ENCODE data around the gene FRMPD2.

FRMPD2 gene

GRCh38 chr10:48305905-48306264, 31.4 kb upstream of the FRMPD2 start:
- Histone ChIP-seq H3K27me3 (ENCODE audit: insufficient read depth, low read length, poor library complexity, severe bottlenecking) (no peaks in the 10 kb centered on the region), H3K79me2 (ENCODE audit: insufficient read depth, low read length) (peaks cover 41% of the 10 kb centered on the region), H3K36me3 (ENCODE audit: insufficient read depth, low read length) (no peaks in the 10 kb centered on the region), H3K9me2 (replicated peaks; ENCODE audit: low read depth, low read length) (no peaks in the 10 kb centered on the region), H4K20me1 (ENCODE audit: insufficient read depth, low read length, poor library complexity, severe bottlenecking) (peaks cover 38% of the 10 kb centered on the region), H3K9ac (ENCODE audit: low read depth, low read length, poor library complexity, severe bottlenecking) (no peak overlapping the region), H3K4me1 (ENCODE audit: insufficient read depth, low read length, poor library complexity, severe bottlenecking) (peaks cover 33% of the 10 kb centered on the region), H3K4me3 (ENCODE audit: low read length, poor library complexity, severe bottlenecking) (peak overlapping the region; percentile 94), H3K9me3 (ENCODE audit: insufficient read depth, low read depth, low read length) (no peaks in the 10 kb centered on the region), H3F3A (ENCODE audit: low read depth) (no peaks in the 10 kb centered on the region), H3K4me2 (ENCODE audit: low read depth, low read length, poor library complexity, severe bottlenecking) (peak overlapping the region; percentile 45), H2AFZ (ENCODE audit: low read length) (peak overlapping the region; percentile 66)
- TF ChIP-seq CTCF (conservative IDR thresholded peaks at IDR 0.05; ENCODE audit: low read length): no peak
- TF ChIP-seq EZH2phosphoT487 (IDR thresholded peaks at IDR 0.05; ENCODE audit: borderline replicate concordance): no peak

- H2AFZ ChIP-seq (ENCODE audit: low read length): no peak overlapping the region
- no peaks in the 10 kb centered on the region for H3K9me2 ChIP-seq (replicated peaks; ENCODE audit: low read depth, low read length)
- H3K9ac ChIP-seq (ENCODE audit: low read depth, low read length, poor library complexity, severe bottlenecking): no peak overlapping the region
- no peaks in the 10 kb centered on the region for H3F3A ChIP-seq (ENCODE audit: low read depth)
- H3K4me1 ChIP-seq (ENCODE audit: insufficient read depth, low read length, poor library complexity, severe bottlenecking): peaks cover 6% of the 10 kb centered on the region
- H4K20me1 ChIP-seq (ENCODE audit: insufficient read depth, low read length, poor library complexity, severe bottlenecking): peaks cover 9% of the 10 kb centered on the region
- no peak overlapping the region for H3K4me2 ChIP-seq (ENCODE audit: low read depth, low read length, poor library complexity, severe bottlenecking)
- no peaks in the 10 kb centered on the region for H3K9me3 ChIP-seq (ENCODE audit: insufficient read depth, low read depth, low read length)
- peaks cover 10% of the 10 kb centered on the region for H3K79me2 ChIP-seq (ENCODE audit: insufficient read depth, low read length)
- no peak overlapping the region for H3K4me3 ChIP-seq (ENCODE audit: low read length, poor library complexity, severe bottlenecking)
- no peaks in the 10 kb centered on the region for H3K27me3 ChIP-seq (ENCODE audit: insufficient read depth, low read length, poor library complexity, severe bottlenecking)
- TF ChIP-seq CTCF (conservative IDR thresholded peaks at IDR 0.05; ENCODE audit: low read length) (no peak), EZH2phosphoT487 (IDR thresholded peaks at IDR 0.05; ENCODE audit: borderline replicate concordance) (no peak)
- no peaks in the 10 kb centered on the region for H3K36me3 ChIP-seq (ENCODE audit: insufficient read depth, low read length)
These were observed 28.3 kb upstream of the FRMPD2 start for GRCh38 chr10:48302515-48303476.

- Histone ChIP-seq H3K36me3 (ENCODE audit: insufficient read depth, low read length) (no peaks in the 10 kb centered on the region), H3K9me3 (ENCODE audit: insufficient read depth, low read depth, low read length) (no peaks in the 10 kb centered on the region), H3K79me2 (ENCODE audit: insufficient read depth, low read length) (no peaks in the 10 kb centered on the region), H3K9ac (ENCODE audit: low read depth, low read length, poor library complexity, severe bottlenecking) (no peak overlapping the region), H2AFZ (ENCODE audit: low read length) (no peak overlapping the region), H3F3A (ENCODE audit: low read depth) (no peaks in the 10 kb centered on the region), H3K4me1 (ENCODE audit: insufficient read depth, low read length, poor library complexity, severe bottlenecking) (no peaks in the 10 kb centered on the region), H3K27me3 (ENCODE audit: insufficient read depth, low read length, poor library complexity, severe bottlenecking) (no peaks in the 10 kb centered on the region), H4K20me1 (ENCODE audit: insufficient read depth, low read length, poor library complexity, severe bottlenecking) (no peaks in the 10 kb centered on the region), H3K4me3 (ENCODE audit: low read length, poor library complexity, severe bottlenecking) (no peak overlapping the region), H3K9me2 (replicated peaks; ENCODE audit: low read depth, low read length) (no peaks in the 10 kb centered on the region), H3K4me2 (ENCODE audit: low read depth, low read length, poor library complexity, severe bottlenecking) (no peak overlapping the region)
- TF ChIP-seq CTCF (conservative IDR thresholded peaks at IDR 0.05; ENCODE audit: low read length): no peak
- no peak for TF ChIP-seq EZH2phosphoT487 (IDR thresholded peaks at IDR 0.05; ENCODE audit: borderline replicate concordance)
These were observed 26.1 kb upstream of the FRMPD2 start for GRCh38 chr10:48300556-48300955.

Measured in Loucy (cell line).